GM12878 (cell line): Measurements from ENCODE around the gene PAQR5.

Experiments used
- EED ChIP-seq: sonication (generic); IDR thresholded peaks from 2 replicates; pipeline ENCODE4 v1.6.1; 2016; ENCODE audit warnings: antibody characterized with exemption, low read depth
- HCFC1 ChIP-seq: fragments of 150-350 bp; IDR thresholded peaks from 2 replicates; pipeline ENCODE4 v1.6.1; 2014; ENCODE audit warnings: low read length
- POLR2A ChIP-seq: IDR thresholded peaks from 2 replicates; pipeline ENCODE4 v1.6.1; 2011; ENCODE audit warnings: low read depth, mild to moderate bottlenecking, low read length
- POLR2AphosphoS5 ChIP-seq: IDR thresholded peaks from 2 replicates; pipeline ENCODE4 v1.6.1; 2011; ENCODE audit warnings: mild to moderate bottlenecking, low read length, inconsistent platforms
- RFX5 ChIP-seq: IDR thresholded peaks from 2 replicates; pipeline ENCODE4 v1.6.1; 2011; ENCODE audit warnings: low read depth, low read length, improper control_type of control experiment
- SPI1 ChIP-seq: IDR thresholded peaks from 2 replicates; pipeline ENCODE4 v1.6.1; 2011; ENCODE audit warnings: low read depth, mild to moderate bottlenecking, low read length, moderate library complexity, borderline replicate concordance; ENCODE audit not compliant: insufficient read depth
- SREBF2 ChIP-seq: IDR thresholded peaks from 2 replicates; pipeline ENCODE4 v1.6.1; 2012; ENCODE audit warnings: mild to moderate bottlenecking, low read length
- SUZ12 ChIP-seq: fragments of 200-600 bp; sonication (generic); IDR thresholded peaks from one replicate; pipeline ENCODE4 v1.6.1; 2018; ENCODE audit warnings: antibody characterized with exemption, mild to moderate bottlenecking; ENCODE audit not compliant: unreplicated experiment
- TCF7 ChIP-seq: IDR thresholded peaks from 2 replicates; pipeline ENCODE4 v1.6.1; 2014; ENCODE audit warnings: antibody characterized with exemption, borderline replicate concordance
- ZBED1 ChIP-seq: IDR thresholded peaks from 2 replicates; pipeline ENCODE4 v1.6.1; 2016; ENCODE audit warnings: borderline replicate concordance
- TF ChIP-seq, protein P1 (sequence below): fragments of 450-650 bp; IDR thresholded peaks from 2 replicates; pipeline ENCODE4 v1.6.1; 2016; ENCODE audit warnings: mild to moderate bottlenecking
- TF ChIP-seq, protein P2 (sequence below), 3 experiments: IDR thresholded peaks in 2 of 3; conservative IDR thresholded peaks in 1 of 3; 2 replicates each; pipeline ENCODE4 v1.5.1; 2011; ENCODE audit warnings: low read depth in 3 of 3, low read length in 3 of 3, mild to moderate bottlenecking in 3 of 3, control low read depth in 2 of 3, moderate library complexity in 2 of 3, inconsistent platforms in 1 of 3, mixed read lengths in 1 of 3; ENCODE audit not compliant: control insufficient read depth in 2 of 3, insufficient read depth in 1 of 3; ENCODE audit errors: extremely low read depth in 1 of 3
- TF ChIP-seq, protein P3 (sequence below): IDR thresholded peaks from 2 replicates; pipeline ENCODE4 v1.6.1; 2012; ENCODE audit warnings: low read depth, low read length, improper control_type of control experiment

DNA sequence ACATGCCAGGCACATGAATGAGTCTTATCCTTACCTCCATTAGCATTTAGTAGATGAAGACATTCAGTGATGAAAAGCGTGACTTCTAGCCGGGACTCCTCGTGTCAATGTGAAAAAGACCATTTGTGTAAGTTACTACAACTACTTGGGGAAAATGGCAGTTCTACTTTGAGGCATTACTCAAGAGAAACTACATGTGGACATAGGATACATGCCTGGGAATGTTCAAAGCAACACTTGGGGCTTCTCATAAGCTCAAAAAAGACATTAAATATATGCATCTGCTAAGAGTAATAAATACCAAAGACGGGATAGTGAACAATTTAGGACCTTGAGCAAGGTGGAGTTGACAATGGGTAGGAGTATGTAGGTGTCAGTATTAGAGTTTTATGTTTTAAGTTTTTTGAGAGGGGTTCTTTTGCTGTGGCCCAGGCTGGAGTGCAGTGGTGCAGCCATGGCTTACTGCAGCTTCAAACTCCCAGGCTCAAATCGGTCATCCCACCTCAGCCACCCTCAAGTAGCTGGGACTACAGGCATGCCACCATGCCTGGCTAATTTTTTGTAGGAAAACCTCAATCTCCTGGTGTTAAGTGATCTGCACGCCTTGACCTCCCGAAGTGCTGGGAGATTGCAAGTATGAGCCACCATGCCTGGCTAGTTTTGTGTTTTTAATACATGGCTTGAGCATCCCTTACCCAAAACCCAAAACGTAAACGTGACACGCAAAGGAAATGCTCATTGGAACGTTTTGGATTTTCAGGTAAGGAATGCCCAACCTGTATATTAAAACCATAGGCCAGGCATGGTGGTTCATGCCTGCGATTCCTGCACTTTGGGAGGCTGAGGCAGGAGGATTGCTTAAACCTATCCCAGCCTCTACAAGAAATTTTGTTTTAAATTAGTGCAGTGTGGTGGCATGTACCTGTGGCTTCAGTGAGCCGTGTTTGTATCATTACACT lies 157.8 kb downstream of the PAQR5 start:
- TF ChIP-seq, protein P1, sequence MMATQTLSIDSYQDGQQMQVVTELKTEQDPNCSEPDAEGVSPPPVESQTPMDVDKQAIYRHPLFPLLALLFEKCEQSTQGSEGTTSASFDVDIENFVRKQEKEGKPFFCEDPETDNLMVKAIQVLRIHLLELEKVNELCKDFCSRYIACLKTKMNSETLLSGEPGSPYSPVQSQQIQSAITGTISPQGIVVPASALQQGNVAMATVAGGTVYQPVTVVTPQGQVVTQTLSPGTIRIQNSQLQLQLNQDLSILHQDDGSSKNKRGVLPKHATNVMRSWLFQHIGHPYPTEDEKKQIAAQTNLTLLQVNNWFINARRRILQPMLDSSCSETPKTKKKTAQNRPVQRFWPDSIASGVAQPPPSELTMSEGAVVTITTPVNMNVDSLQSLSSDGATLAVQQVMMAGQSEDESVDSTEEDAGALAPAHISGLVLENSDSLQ = no peak
- TF ChIP-seq, protein P2, sequence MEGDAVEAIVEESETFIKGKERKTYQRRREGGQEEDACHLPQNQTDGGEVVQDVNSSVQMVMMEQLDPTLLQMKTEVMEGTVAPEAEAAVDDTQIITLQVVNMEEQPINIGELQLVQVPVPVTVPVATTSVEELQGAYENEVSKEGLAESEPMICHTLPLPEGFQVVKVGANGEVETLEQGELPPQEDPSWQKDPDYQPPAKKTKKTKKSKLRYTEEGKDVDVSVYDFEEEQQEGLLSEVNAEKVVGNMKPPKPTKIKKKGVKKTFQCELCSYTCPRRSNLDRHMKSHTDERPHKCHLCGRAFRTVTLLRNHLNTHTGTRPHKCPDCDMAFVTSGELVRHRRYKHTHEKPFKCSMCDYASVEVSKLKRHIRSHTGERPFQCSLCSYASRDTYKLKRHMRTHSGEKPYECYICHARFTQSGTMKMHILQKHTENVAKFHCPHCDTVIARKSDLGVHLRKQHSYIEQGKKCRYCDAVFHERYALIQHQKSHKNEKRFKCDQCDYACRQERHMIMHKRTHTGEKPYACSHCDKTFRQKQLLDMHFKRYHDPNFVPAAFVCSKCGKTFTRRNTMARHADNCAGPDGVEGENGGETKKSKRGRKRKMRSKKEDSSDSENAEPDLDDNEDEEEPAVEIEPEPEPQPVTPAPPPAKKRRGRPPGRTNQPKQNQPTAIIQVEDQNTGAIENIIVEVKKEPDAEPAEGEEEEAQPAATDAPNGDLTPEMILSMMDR (IDR thresholded peaks at IDR 0.05 in 2 of 3, conservative IDR thresholded peaks at IDR 0.05 in 1 of 3; ENCODE audit: control insufficient read depth in 2 of 3, extremely low read depth in 1 of 3, insufficient read depth in 1 of 3, low read depth in 3 of 3, low read length in 3 of 3) = no peak
- TF ChIP-seq TCF7 (no peak), SUZ12 (no peak), POLR2A (peak; percentile 7; the same call in 1 of the 2 replicates), POLR2AphosphoS5 (peak; percentile 72), HCFC1 (no peak), RFX5 (no peak), EED (no peak), SREBF2 (no peak), SPI1 (no peak), ZBED1 (no peak; the same call in none of the 2 replicates)
- TF ChIP-seq, protein P3, sequence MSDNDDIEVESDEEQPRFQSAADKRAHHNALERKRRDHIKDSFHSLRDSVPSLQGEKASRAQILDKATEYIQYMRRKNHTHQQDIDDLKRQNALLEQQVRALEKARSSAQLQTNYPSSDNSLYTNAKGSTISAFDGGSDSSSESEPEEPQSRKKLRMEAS = no peak
